CD4-positive, alpha-beta T cell treated with Interleukin-6 at 100 ng/mL for 8 hours (primary cell): ENCODE results near the gene TMEM255B.
"Not testable (repeated sequence)": the region's sequence is repeated elsewhere in the genome, so short reads cannot be mapped to it uniquely, and the experiment has no call there.

Experiments used
- DNase-seq: peaks from one replicate; pipeline ENCODE4 v3.0.0-alpha.2; 2020; ENCODE audit warnings: mixed read lengths, low spot score

The TMEM255B gene

GRCh38 chr13:113787694-113788093 lies 28.7 kb downstream of the TMEM255B start:
- DNase-seq: no peak

GRCh38 chr13:113788413-113789135 lies 29.5 kb downstream of the TMEM255B start:
- DNase-seq: no peak

DNA sequence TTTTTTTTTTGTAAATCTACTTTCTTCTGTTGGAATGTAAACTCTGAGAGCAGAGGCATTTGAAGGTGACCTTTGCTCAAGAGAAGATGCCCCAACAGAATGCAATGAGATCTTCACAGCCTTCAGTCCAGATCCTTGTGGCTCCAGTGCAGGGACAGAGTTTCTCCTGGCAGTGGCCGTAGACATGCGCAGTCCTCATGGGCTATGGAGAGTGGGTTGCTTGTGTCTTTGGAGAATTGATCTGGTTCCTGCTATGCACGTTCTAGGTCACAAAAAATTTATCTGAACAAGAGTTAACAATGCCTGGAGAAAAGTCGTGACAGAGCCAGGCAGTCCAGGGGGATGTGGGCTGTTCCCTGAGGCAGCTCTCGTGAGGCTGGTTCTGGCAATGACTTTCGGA lies 30.1 kb downstream of the TMEM255B start:
- no peak for DNase-seq

GRCh38 chr13:113789931-113790330 lies 30.9 kb downstream of the TMEM255B start:
- DNase-seq: not testable (repeated sequence)

DNA sequence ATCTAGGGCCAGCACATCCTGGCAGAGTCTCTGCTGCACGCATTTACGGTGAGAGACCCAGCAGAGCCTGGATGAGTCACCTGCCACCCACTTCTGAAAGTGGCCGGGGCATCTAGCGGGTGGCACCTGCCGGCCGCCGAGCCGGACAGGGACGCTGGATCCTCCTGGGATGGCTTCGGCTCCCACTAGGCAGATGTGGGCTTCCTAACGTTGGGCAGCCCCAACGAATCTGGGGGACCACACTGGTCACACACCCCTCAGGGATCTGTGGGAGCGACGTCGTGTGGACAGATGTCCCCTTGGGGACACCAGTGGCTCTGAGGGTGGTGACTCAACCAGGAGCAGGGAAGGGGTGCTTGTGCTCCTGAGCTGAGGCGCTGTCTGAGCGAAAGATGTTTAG lies 32.2 kb downstream of the TMEM255B start:
- no peak for DNase-seq

GRCh38 chr13:113791761-113792160 lies 32.7 kb downstream of the TMEM255B start:
- DNase-seq: no peak

GRCh38 chr13:113792236-113792770 lies 33.3 kb downstream of the TMEM255B start:
- no peak for DNase-seq

DNA sequence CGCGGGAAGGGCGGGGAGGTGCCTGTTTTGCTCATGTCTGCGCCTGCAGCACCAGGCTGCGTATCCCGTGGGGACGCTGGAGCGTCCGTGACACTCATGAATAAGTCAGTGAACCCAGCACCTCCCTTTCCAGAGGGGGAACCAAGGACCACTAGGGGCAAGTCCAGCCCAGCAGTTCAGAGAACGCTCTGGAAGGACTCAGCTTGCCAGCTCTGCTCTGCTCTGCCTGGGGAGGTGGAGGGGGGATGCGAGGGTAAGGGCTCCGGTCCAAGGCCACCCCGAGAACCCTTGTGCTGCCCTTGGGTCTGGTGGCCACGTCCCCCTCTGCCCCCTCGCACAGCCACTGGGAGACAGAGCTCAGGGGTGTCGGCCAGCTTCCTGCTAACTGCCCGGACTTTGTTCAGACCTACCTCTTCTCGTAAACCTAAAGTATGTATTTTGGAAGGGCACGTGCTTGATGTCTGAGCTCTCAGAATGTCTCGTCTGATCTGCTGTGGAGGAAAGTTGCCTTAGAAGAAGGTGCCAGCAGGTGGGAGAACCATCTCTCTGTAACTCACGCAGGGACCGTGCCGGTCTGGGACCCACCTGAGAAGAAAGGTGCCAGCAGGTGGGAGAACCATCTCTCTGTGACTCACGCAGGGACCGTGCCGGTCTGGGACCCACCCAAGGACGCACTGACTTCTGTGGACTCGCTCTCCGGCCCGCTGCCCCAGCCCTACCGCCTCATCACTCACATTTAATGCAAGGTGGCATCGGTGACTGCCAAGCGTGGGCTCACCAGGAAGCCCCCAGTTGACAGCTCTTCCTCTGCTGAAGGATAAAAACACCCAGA lies 34.1 kb downstream of the TMEM255B start:
- no peak for DNase-seq

GRCh38 chr13:113793718-113794085 lies 34.7 kb downstream of the TMEM255B start:
- DNase-seq: no peak

GRCh38 chr13:113794086-113794485 lies 35.1 kb downstream of the TMEM255B start:
- no peak for DNase-seq

DNA sequence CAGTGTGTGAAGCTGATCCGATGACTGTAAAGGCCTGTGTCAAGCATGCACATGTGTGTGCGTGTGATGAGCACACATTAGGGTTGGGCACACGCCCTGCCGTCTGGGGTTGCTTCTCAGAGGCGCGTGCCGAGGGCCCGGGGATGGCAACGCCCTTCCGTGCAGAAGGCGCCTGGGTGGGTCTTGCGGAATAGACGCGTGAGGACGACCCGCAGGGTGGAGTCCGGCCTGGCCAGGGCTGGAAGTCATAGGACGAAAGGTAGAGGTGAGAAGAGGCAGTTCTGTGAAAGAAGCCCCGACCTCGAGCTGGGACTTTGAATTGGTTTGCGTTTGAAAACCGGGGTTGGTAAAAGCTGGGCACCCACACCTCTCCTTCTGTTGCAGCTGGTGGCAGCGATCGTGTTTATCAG lies 35.7 kb downstream of the TMEM255B start:
- no peak for DNase-seq

- not testable (repeated sequence) for DNase-seq
These were observed 36.3 kb downstream of the TMEM255B start for GRCh38 chr13:113795362-113795761.

- no peak for DNase-seq
These were observed 37.4 kb downstream of the TMEM255B start for GRCh38 chr13:113796211-113796963.

- no peak for DNase-seq
These were observed 38.1 kb downstream of the TMEM255B start for GRCh38 chr13:113796964-113797676.

- no peak for DNase-seq
These were observed 39.3 kb downstream of the TMEM255B start for GRCh38 chr13:113798200-113798811.

- no peak for DNase-seq
These were observed 41.5 kb downstream of the TMEM255B start for GRCh38 chr13:113800576-113800926.

- no peak for DNase-seq
These were observed 42.4 kb downstream of the TMEM255B start for GRCh38 chr13:113801289-113801961.

- no peak for DNase-seq
These were observed 43.1 kb downstream of the TMEM255B start for GRCh38 chr13:113802090-113802531.

- no peak for DNase-seq
These were observed 43.7 kb downstream of the TMEM255B start for GRCh38 chr13:113802761-113803160.

GRCh38 chr13:113803409-113804016 lies 44.5 kb downstream of the TMEM255B start:
- no peak for DNase-seq
